GM18907 (cell line): Measurements from ENCODE around the gene PTGS2.
A peak's percentile ranks its signal among the peaks of the same experiment; 100 is the strongest.
"Not testable (repeated sequence)": the region's sequence is repeated elsewhere in the genome, so short reads cannot be mapped to it uniquely, and the experiment has no call there.

ENCODE experiments used
- ATAC-seq: cut with Tn5 transposase; IDR thresholded peaks from one replicate; pipeline ENCODE4 v1.9.1; 2021; ENCODE audit warnings: mild to moderate bottlenecking, moderate library complexity; ENCODE audit not compliant: unreplicated experiment

PTGS2 gene

DNA sequence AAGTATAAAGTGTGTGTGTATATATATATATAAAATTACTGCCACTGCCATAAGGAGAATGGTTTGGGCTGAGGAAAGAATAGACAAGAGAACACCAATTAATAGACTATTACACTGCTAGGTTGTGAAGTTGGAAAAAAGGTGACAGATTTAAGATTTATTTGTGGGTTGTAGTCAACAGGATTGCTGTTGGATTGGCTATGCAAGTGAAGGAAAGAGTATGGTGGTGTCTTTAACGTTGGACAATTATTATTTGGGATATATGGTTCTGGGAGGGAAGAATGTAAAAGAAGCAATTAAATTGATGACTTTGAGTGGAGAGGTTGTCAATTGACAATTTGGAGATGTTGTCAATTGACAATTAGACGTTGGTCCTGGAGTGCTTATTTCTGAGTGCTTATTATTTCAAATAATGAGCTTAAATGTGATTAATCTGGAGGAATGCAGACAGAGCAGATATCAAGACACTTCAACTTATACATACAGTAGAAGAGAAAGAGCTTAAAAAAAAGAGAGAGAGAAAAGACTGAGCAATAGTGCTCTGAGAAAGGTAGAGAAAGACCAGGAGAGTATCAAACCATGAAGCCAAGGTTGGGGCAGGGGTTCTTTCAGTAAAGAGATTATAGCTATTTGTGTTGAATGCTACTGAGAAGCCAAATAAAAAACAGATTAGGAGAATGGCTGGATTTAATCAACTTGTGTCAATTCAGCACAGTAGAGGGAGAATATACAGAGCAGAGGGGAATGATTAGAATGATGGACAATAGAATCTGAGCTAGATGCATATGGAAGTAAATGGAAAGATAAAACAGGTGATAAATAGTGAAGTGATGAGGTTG, 9.7 kb downstream of the PTGS2 start:
- no peak for ATAC-seq

DNA sequence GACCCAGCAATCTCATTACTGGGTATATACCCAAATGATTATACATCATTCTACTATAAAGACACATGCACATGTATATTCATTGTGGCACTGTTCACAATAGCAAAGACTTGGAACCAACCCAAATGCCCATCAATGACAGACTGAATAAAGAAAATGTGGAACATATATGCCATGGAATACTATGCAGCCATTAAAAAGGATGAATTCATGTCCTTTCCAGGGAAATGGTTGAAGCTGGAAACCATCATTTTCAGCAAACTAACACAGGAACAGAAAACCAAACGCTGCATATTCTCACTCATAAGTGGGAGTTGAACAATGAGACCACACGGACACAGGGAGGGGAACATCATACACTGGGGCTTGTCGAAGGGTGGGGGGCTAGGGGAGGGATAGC, 10.4 kb downstream of the PTGS2 start:
- ATAC-seq = not testable (repeated sequence)

DNA sequence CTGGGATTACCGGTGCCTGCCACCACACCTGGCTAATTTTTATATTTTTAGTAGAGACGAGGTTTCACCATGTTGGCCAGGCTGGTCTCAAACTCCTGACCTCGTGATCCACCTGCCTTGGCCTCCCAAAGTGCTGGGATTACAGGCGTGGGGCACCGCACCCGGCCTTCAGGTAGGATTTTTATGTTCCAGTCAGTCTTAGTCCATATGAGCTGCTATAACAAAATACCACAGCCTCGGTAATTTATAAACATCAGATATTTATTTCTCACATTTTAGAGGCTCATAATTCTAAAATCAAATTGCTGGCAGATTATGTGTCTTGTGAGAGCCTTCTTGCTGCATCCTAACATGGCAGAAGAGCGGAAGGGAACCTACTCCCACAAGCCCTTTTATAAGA, 16.0 kb downstream of the PTGS2 start:
- not testable (repeated sequence) for ATAC-seq

DNA sequence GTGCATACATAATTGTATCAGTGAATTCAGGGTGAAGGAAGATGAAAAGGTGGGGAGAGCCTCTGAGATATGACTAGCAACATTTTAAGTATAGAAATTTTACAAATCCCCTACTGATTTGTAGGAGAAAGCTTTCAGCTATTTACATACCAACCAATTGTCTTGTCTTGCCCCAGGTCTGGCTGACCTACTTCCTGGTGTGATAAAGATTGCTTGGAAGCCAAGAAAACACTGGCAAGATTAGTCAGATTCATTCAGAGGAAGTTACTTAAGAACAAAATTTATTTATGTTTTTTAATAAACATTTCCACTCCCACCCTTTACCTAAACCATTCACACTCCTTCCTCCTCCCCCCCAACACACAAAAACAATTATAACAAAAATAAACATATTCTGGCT, 17.5 kb downstream of the PTGS2 start:
- no peak for ATAC-seq

DNA sequence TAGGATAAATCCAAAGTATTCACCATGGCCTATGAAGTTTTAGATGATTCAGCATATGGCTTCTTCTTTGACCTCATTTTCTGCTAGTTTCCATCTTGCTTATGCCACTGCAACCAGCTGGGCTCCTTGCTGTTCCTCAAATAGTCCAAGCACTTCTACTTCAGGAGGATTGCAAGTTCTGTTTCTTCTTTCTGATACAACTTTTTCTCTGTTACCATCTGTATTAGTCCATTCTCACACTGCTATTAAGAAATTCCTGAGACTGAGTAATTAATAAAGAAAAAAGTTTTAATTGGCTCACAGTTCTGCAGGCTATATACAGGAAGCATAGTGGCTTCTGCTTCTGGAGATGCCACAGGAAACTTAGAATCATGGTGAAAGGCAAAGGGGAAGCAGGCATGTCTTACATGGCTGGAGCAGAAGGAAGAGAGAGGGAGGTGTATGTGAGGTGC, 20.3 kb downstream of the PTGS2 start:
- no peak for ATAC-seq

DNA sequence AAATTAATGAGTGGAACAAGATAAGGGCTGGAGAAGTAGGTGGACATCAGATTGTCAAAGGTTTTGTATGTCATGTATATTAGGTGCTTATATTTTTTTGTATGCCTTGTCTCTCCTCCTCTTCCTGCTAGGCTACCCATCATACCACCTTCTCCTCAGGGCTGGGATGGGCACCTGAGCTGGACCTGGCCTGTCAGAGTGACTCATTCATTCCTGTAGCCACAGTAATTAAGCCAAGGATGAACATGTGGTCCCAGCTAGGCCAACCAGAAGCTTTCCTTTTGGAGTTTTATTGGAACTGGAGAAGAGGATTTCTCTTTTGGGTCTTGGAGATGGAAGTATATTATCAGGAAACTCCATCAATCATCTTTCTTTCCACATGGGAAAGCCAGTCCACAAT, 21.2 kb downstream of the PTGS2 start:
- ATAC-seq = no peak

DNA sequence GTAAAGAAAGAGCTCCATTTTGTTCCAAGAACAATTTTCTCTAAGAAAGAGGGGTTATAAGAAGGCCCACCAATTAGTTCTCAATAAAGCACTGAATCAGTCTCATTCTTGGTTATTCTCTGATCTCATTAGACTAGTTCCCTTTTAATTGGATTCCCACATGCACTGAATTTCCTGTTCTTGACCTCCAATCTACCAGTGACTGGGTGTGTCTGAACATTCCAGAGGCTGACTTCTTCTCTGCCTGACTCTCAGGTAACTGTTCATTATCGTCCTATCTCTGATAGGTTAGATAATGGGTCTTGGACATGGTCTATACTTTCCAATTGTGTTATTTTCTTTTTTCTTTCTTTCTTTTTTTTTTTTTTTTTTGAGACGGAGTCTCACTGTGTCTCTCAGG, 22.7 kb downstream of the PTGS2 start:
- no peak for ATAC-seq

DNA sequence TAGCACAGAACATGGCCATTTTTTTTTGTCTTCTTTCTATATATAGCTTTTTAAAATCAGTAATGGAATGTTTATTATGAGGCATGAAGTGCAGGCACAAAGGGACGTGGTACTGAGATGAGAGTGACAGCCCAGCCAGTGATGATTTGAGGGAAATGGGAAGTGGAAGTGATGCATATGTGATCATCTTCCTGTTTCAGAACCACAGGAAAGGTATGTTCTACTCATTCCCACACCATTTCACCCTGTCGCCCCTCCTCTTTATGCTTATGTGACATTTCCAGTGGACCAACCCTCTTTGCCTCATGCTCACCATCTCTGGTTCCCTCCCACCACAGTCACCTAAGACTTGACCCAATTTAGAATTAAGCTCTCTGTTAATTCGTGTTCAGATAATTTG, 24.3 kb downstream of the PTGS2 start:
- no peak for ATAC-seq

DNA sequence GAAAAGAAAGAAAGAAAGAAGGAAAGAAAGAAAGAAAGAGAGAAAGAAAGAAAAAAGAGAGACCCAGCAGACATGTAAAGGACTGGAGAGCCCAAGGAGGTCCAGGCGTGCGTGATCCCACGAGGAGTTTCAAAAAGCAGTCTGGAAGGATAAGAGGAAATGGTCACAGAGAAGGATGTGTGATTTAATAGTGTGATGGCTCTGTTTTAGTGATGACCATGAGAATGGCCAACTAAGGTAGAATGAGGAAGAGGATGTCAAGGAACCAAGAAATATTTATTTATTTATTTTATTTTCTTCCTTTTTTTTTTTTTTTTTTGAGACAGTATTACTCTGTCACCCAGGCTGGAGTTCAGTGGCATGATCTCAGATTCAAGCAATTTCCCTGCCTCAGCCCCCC, 25.5 kb downstream of the PTGS2 start:
- ATAC-seq = no peak

DNA sequence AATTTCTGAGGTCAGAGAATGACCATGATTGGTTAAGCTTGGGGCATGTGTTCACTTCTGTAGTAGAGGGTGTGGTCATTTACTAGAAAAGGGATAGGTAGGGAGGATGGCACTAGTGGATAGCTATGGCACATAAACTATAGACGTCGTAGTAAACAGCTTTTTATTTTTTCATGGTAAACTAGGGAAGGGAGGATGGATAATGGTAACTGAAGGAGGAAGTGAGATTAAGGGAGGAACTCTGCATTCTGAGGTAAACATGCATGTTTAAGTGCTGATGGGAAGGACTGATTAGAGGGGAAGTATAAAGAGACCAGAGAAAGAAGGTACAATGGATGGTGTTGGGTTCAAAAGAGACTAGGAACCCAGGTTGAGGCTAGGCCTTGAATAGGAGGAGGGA, 26.9 kb downstream of the PTGS2 start:
- no peak for ATAC-seq

DNA sequence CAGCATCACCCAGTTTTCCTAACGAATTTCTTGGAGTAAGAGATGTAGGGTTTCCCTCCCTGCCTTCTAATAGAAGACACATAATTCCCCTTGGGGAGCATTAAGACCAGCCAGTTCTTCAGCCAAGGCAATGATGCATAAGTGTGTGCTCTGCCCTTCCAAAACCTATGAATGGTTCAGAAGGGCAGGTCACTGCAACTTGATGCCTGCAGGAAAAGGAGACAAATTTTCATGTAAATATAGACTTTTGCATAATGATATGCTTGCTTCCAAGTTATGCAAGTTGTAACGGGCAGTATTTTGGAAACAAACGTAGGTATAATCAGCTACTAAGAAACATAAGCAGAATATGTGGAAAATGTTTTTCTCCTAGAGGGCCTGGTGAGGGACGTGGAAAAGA, 31.6 kb downstream of the PTGS2 start:
- no peak for ATAC-seq

DNA sequence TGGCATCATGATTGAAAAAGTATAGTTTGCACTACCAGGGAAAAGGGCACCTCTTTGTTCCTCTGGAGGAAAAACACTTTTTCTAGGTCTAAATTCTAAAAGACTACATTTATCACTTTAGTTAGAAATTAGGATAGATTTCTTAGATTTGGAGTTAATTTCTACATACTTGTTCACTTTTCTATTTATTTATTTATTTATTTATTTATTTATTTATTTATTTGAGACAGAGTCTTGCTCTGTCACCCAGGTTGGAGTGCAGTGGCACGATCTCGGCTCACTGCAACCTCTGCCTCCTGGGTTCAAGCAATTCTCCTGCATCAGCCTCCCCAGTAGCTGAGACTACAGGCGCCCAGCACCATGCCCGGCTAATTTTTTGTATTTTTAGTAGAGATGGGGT, 32.2 kb downstream of the PTGS2 start:
- not testable (repeated sequence) for ATAC-seq

DNA sequence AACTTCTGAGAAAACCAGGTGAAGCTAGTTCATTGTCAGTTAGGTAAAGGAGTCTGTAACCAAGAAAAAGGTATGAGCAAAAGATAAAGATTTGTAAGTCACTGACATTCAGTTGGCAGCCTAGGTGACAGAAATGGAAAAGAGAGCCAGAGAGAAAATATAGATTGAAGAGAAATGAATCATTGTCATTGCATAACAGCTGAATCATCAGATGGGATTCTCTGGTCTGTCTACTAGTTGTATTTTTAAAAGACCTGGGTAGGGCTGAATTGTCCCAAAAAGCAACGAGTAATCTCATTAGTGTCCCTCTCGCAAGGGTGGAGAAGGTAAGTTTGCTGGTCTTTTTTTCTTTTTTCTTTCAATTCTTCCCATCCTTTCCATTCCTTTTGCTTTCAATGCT, 36.6 kb downstream of the PTGS2 start:
- ATAC-seq = no peak

DNA sequence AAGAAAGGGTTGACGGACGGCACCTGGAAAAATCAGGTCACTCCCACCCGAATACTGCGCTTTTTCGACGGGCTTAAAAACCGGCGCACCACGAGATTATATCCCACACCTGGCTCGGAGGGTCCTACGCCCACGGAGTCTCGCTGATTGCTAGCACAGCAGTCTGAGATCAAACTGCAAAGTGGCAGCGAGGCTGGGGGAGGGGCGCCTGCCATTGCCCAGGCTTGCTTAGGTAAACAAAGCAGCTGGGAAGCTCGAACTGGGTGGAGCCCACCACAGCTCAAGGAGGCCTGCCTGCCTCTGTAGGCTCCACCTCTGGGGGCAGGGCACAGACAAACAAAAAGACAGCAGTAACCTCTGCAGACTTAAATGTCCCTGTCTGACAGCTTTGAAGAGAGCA, 42.7 kb downstream of the PTGS2 start:
- ATAC-seq = not testable (repeated sequence)

DNA sequence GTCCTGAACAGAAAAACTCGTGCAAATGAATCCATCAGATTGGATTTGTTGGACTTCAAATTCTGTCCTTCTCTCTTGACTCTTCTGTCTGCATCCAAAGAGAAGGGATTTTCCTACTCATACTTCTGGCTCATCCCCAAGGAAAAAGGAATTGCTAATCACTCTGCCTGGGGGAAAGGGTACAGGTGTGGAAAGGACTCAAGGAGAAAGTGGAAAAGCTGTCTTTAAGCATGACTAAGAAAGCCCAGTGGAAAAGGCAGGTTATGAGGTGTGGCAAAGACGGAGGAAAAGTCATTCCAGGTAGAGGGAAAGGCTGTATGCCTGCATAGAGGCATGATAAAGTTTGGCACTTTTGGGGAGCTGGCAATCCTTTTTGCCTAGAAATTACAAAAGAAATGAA, 43.4 kb downstream of the PTGS2 start:
- ATAC-seq = no peak

DNA sequence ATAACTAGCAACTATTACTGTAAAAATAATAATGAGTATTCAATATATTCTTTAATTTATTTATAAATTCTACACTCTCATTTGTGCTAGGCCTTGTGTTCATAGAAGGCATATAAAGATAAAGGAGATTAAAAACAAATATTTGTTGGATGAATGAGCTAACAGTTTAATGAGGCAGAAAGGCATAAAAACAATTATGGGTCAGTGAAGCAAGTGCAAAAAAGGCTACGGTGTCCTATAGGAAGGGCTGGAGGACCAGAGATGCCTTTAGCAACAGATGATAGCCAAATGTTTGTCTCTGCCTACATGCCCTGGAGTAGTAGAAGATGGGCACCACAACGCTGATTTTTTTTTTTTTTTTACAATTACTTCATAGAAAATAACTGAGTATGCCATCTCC, 45.7 kb downstream of the PTGS2 start:
- no peak for ATAC-seq

DNA sequence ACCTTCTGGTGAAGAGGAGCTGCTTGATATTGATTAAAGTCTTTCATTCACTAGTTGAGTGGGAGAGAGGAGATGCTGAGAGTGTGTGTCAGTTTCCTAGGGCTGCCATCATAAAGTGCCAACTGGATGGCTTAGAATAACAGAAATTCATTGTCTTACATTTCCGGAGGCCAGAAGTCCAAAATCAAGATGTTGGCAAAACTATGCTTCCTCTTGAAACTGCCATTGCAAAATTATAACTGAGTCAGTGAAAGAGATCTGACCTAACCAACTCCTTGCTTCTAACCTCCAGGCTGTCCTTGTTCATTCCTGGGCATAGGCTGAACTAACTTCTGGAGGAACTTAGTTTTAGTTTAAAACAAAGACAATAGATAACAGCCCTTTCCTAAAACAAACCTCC, 47.1 kb downstream of the PTGS2 start:
- no peak for ATAC-seq

DNA sequence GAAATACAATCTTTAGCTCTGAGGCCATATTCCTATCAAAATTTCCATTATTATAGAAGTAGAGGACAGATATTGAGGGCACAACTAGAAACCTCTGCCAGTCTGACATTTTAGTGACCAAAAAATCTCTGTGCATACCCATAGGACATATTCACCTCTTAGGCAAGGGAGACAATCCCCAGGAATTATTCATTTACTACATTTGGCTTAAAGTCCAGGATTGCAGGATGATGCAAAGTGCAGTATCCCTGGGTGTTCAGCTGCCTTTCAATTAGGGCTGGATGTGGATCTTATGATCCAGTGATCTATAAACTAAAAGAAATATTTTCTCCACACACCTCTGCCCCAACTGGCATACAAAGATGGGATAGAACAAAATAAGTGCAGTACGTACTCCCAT, 50.9 kb downstream of the PTGS2 start:
- no peak for ATAC-seq

DNA sequence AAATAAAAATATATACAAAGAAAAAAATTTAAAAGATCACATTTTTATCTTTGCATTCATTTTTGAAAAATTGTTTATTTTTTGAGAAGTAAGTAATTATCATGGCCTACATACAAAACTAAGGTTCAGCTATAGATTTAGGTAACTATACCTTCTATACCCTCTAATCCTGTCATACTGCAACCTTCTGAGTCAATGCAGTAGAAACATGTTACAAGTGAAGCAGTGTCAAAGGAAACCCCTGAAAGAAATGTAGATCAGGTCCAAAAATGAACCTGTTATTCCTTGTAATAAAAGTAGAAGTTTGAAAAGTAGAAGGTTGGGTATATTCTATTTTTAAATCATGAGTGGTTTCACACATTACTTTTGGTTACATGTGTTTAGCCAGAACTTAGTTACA, 51.3 kb downstream of the PTGS2 start:
- ATAC-seq = peak; percentile 53

DNA sequence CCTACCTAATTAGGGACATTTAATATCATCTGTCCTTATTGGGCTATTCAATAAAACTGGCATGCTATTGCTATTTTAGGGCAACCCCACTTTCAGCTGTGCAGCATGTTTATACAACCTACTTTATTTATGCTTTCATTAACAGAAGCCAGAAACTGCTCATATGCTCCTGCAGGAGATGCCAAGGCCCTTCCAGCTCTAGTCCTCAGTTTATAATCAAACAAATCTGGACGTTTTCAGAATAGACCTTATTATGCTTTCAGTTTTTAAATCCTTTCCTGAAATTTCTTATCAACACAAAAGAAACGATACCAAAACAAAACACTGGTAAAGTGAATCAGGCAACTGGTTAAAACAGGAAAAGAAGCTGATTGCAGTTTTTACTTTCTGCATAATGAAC, 53.2 kb downstream of the PTGS2 start:
- no peak for ATAC-seq

DNA sequence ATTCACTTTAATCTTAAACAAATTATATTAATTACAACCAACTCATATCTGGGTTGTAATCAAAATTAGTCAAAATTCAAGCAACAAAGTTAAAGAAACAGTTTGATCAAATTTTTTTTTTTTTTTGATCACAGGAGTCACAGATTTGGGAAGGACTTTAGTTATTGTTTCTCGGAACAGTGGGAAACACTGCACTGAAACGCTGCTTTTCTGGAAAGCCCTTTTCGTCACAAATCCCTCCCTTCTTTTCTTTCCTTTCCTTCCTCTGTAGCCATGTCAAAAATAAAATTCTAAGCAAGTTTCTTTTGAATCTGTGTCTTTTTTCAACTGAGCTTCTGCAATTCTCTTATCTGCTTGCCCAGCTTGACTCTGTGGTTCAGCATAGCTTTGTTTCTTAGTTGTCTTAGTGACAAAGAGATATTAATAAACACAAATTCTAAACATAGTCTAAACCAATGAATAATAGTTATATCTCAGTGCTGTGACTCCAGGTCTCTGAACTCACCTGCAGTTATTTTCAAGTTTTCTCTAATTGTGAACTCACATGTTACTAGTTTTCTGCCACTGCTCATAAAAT, 53.8 kb downstream of the PTGS2 start:
- ATAC-seq = no peak

DNA sequence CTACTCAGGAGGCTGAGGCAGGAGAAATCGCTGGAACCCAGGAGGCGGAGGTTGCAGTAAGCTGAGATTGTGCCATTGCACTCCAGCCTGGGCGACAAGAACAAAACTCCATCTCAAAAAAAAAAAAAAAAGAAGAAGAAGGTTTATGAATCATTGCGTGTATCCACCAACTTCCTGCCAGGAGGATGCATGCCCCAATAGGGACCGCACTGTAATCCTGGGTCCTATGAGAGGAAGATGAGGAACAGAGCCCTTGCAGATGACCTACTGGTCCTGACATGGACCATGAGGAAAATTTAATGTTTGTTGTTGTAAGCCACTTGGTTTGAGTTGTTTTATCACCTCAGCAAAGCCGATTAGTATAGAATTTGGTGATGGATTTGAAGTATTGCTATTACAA, 56.7 kb downstream of the PTGS2 start:
- ATAC-seq = no peak
